Left kidney (tissue), 2 donors: ENCODE results near the gene TOR4A. TPM values are rescaled to one million over a fixed set of nuclear protein-coding genes. Genes with fewer than 3 reads are reported as not detected.

Experiments
- DNase-seq: peaks from one replicate; pipeline ENCODE4 v3.0.0-alpha.2; 2013
- polyA plus RNA-seq: library from polyadenylated mRNA; unstranded; fragments of 120-200 nt; gene quantifications from one replicate; pipeline ENCODE4 v1.2.1, GENCODE V29; 2013; ENCODE audit not compliant: insufficient read length

TOR4A gene
- polyA plus RNA-seq, 1 donor = 4.5 TPM

DNA sequence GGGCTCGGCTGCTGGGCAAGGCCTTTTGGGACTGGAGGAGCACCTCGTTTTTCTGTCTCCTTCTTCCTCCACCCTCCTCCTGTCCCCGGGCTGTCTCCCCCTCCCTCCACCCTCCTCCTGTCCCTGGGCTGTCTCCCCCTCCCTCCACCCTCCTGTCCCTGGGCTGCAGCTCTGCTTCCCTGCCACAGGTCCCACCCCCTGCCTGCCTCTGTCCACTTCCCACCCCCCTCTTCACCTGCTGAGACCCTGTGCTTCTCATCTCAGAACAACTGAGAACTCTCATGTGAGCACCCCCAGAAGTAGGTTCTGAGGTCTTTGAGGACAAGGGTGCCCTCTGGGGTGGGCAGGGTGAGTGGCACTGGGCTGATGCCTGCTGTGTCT is 5.8 kb upstream of the TOR4A start:
- no peak for DNase-seq

DNA sequence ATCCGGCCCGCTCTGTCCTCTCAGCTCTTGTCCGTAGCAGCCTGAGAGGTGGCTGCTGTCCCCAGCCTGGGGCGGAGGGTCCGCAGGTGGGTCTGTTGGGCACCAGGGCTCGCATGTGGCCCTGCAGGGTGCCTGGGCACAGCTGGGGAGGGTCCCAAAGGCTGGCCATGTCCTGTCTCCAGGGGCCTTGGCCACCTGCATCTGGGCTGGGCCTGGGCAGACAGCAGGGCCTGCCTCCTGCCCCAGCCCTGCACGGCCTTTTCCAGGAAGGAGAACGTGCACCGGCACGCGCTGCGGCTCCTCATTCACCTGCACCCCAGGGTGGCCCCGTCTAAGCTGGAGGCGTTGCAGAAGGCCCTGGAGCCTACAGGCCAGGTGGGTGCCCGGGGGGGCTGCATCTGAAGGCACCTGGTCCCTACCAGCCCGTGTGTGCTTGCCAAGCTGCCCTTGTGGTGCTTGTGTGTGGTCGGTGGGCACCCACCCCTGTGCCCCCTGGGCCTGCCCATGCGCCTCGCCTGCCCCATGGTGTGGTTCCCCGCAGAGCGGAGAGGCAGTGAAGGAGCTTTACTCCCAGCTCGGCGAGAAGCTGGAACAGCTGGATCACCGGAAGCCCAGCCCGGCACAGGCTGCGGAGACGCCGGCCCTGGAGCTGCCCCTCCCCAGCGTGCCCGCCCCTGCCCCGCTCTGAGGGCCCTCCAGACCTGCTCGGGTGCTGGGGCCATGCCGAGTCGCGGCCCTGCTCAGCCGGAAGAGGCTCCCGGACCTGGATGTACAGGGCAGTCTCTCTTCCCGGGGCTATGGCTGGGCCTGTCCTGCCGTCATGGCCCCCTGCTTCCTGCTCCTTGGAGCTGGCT is 5.1 kb upstream of the TOR4A start:
- DNase-seq = no peak

DNA sequence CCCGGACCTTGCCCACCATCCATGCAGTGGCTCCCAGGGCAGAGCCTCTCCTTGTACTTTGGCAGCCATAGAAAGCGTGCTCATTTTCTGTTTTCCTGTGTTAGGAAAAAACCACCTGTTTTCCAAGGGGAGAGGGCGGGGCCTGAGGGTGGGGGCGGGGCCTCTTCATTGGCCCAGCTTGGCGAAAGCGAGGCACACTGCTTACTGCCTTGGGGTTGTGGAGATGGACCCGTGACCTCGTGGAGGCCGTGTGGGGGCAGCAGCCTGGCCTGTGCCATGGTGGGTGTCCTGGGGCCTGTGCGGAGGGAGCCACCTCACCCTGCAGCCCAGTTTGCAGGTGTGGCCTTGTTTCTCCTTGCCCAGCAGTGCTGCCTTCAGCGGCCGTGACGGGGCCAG is 4.4 kb upstream of the TOR4A start:
- DNase-seq = no peak

DNA sequence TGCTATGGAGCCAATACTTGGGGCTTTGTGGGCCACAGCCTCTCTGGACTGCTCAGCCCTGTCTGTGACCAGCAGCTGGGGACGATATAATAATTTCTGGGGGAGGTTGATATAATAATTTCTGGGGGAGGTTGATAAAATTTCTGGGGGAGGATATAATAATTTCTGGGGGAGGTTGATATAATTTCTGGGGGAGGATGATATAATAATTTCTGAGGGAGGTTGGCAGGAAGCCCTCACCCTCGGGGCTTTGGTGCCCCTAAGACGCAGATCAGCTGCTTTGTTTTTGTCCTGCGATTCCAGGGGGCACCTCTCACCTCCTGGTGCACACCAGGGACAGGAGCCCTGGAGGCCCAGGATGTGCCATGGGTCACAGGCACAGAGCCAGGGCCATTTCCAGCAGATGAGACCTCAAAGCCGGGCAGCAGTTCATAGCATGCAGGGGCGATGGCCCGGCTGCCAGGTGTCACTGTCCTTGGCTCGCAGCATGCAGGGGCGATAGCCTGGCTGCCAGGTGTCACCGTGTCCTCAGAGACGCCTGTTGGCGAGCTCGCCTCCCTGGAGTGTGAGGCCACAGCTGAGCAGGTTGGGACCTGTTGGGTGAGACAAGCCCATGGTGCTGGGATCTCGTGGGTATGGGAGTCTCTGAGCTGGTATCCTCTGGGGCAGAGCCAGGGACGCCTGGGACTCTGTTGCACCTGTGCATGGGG is 3.8 kb upstream of the TOR4A start:
- no peak for DNase-seq

DNA sequence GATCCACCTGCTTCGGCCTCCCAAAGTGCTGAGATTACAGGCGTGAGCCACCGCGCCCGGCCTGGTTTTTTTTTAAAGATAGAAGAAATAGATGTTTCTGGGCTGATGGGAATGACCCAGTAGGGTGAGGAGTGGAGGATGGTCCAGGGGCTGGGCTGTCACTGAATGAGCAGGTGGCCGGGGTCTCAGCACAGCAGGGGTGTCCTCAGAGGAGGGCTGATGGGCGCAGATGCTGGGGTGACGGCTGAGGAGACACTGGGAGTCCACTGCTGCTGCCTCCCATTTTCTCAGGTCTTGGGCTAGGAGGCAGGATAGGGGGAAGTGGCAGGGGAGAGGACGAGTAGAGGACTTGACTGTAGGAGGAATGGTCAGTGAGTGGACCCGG is 2.3 kb upstream of the TOR4A start:
- no peak for DNase-seq

DNA sequence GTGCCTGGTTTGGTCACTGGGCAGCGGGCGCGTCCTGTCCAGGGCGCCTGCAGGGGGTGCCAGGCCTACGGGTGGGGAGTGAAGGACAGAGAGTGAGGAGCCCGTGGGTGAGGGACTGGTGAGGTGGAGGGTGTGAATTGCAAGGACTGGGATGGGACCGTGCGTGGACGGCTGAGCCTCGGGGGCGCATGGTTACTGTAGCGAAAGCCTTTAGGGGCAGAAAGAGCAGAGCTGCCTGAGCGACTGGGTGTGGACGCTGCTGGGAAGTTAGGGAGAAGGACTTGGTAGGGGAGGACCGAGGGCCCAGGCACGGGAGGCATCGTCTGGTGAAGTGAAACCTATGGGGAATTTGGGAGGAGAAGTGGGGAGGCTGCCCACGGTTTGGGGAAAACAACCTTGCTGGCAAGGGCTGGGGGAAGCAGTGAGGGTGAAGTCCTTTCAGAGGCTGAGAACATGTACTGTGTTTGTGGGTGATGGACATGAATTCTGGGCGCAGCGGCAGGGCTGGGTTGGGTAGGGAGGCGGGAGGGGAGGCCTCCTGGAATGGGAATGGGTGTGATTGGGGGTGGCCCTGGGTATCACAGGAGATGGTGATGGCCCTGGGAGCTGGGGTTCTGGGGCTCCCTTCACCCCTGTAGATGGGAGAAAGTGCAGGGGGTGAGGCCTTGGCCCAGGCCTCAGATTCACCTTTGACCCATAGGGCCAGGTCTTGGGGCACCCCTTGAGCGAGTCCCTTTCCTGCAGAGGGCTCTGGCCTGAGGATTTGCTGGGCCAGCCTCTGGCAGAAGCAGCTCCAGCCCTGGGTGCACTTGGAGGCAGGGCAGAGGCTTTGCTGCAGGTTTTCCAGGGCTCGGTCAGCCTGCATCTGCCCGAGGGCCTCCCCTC is 1.7 kb upstream of the TOR4A start:
- DNase-seq = no peak

DNA sequence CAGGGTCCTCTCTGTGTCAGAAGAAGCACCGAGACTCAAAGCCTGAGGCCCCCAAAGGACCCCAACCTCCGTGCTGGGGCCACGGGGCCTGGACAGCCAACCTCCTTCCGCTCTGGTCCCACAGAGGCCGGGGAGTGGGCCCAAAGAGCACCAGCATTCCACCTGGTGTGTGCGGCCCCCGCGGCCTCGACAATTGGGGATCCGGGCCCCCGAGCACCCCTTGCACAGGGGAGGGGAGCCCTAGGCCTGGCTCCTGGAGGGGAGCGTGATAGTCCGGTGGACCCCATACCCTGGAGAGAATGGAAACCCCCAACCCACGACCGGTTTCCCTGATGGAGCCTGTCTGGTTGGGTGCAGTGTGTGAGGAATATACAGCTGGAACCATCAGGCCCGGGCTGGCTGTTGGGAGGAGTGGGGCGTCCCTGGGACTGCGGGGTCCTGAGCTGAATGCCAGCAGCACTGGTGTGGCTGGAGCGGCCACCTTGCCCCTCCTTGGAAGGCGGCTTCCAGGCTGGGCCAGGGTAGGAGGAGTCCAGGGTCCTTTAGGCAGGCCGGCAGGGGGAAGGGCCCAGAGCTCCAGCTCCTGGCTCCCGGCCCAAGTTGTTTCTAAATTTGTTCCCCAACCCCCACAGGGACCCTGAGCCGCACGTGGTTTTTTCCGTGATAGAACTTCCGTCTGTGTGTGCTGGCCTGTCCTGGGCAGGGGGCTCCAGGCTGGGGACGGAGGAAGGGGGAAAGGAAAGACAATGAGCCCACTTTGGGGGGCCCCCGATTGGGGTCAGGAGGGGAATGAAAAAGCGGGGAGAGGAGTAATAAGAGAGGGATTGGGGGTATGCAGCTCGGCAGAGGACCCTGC is 825 bp upstream of the TOR4A start:
- peak; percentile 80 for DNase-seq

DNA sequence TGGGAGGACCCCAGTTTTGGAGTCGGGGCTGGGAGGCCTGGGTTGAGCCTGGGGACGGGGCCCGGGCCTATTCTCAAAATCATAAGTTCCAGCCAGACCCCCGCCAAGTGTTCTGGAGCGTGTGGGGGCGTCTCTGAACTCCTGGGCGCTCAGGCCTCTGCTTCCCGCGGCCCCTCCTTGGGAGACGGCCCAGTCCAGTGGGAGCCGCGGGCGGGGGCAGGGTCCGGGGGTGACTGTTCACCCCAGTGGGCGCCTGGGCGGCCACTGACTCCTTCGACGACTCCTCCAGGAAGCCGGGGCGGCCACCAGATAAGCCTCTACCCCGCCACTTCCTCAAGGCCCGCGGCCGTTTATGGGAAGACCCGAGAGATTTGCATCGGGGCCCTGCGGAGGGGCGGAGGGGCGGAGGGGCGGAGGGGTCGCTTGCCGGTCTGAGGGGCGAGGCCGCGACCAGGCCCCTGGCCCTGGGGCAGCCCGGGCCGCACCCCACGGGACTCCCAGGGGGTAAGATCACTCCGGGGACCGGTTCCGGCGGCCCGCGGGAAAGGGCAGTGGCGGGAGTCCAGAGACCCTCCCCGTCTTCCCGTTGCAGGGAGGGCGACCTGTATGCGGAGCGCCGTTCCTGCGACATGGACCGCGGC is 655 bp downstream of the TOR4A start:
- DNase-seq = no peak

DNA sequence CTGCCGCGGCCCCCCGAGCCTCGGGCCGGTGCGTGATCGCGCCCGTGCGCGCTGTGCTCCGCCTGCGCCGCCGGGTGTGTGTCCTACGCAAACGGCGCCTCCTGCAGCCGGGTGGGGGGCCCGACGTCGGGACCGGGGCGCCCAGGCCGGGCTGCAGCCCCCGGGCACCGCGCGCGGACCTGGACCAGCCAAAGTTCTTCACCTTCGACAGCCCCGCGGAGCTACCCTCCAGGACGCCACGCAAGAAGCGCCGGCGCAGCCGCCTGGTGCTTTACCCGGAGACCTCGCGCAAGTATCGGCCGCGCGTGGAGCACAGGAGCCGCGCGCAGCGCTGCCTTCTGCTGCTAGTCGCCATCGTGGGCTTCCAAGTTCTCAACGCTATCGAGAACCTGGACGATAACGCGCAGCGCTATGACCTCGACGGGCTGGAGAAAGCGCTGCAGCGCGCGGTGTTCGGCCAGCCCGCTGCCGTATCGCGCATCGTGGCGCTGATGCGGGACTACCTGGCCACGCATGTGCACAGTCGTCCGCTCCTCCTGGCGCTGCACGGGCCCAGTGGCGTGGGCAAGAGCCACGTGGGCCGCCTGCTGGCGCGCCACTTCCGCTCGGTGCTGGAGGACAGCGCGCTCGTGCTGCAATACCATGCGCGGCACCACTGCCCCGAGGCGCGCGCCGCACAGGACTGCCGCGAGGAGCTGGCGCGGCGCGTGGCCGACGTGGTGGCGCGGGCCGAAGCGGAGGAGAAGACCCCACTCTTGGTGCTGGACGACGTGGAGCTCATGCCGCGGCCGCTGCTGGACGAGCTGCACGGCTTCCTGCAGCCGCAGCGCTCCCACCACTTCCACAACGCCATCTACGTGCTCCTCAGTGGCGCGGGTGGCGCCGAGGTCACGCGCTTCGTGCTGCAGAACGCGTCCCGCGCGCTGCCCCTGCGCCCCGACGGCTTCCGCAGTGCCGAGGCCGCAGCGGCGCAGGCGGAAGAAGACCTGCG is 1.5 kb downstream of the TOR4A start:
- no peak for DNase-seq

DNA sequence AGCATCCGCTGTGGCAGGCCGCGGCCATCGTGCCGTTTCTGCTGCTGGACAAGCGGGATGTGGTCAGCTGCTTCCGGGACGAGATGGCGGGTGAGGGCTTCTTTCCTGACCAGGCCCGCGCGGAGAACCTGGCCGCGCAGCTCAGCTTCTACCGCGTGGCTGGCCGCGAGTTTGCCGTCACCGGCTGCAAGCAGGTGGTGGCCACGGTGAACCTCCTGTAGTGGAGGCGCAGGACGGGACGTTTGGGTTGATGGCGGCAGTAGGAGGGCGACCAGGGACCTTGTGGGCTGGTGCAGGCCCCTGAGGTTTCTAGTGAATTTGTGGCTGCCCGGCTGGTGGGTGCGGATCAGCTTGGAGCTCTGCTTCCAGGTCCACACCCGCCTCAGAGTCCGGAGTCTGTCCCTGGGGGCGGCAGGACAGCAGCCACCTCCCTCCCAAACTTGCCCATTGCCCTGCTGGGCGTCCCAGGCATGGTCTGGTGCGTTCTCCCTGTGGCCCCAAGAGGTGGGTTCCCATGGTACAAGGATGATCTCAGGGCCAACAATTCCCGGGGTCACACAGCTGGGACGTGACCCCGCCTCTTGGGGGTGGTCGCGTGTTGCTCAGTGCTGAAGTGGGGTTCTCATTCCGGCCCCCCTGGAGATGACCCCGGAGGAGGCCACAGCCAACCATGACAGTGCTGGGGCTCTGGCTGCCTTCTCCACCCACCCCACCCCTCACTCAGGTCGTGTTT is 2.4 kb downstream of the TOR4A start:
- no peak for DNase-seq

DNA sequence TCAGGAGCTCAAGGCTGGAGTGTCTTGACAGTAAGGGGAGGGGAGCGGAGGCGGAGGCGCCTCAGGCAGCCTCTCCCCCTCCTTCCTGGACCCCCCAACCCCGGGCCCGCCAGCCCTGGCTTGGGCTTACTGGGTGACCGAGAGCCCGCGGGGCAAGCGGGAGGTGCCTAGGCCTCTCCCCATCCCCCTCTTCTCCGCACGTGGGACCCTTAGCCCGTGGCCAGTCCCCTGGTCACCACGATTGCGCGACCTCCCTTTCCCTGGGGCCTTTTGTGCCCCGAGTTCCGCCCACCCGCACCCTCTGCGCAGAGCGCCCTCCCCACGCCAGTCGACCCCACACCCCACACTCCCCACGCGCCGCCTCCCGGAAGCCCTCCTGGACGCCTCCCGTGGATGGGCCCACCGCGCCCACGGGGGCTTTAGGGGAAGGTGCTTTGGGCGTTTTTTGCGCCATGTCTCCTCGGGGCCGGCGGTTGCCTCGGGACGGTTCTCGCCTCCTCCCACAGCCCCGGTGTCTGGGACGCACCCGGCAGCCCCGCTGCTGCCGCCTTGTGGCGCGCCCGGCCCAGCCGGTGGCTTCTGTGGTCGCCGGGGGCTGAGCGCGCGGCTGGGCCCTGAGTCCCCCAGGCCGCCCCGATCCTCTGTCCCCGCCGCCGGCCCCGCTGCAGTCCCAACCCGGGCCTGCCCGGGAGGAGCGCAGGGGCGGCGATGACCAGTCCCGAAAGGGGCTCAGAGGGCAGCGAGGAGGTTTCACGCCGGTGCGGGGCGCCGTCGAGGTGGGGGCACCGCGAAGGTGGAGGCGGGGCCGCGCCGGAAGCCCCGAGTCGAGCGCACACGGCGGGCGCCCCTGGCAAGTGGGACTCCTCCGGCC is 3.2 kb downstream of the TOR4A start:
- DNase-seq = no peak

DNA sequence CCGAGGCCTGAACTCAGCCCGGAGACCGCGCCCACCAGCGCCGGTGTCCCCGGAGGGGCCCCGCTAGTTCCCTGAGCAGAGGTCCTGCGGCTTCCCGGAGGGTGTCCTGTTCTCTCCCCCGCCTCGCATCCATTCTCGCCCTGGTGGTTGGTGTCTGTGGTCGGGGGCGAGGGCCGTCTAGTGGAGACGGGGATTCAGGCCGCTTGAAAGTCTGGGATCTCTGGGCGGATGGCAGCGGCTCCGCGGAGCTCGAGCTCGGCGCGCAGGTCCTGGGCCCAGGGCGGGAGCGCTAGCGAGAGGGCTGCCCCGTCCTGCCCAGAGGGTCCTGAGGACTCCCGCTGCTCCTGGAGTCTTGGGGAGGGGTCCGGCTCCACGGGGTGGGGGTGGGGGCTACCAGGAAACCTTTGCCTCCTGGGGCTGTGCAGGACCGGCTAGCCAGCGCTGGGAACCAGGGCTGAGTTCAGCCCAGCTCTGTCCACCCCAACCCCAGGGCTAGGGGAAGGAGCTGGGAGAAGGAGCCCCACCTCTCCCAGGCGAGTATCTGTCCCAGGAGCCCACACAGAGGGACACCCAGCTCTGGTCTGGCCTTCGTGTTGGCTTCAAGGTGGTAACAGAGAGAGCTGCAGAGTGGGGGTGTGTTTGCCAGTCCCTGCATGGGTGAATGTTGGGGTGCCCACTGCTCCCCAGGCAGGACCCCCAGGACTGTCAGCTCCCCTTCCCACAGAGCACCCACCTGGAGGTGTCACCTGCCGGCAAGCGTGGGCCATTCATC is 4.0 kb downstream of the TOR4A start:
- DNase-seq = no peak

DNA sequence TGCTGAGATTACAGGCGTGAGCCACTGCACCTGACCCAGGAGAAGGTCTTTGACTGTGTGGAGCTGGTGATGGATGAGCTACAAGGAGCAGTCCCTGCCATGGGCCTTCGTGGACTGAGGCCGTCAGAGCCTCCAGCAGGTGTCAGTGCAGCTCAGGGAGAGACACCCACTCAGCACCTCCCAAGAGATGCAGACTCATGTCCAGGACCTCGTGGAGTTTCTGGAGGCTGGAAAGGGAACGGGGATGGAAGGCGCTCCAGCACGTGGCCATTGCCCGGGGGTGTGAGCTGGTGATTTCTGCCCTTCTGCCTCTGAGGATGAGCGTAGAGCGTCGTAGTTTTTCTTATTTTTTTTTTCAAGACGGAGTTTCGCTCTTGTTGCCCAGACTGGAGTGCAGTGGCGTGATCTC is 9.5 kb downstream of the TOR4A start:
- no peak for DNase-seq

DNA sequence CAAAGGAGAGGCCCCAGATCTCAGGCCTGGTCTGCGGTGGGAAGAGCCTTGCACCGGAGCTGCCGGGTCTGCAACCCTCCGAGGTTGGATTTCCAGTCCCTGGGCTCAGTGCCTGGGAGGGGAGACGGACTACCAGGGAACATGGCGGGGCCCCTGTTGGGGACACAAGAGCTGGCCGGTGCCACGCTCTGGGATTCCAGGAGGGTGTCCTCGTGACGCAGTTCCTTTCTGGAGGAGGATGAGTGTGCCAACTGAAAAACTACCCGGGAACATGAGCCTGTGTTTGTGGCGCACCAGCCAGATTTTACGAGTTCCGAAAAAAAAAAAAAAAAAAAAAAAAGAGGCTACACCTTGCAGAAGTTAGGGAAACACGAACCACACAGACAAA is 15.6 kb downstream of the TOR4A start:
- no peak for DNase-seq

DNA sequence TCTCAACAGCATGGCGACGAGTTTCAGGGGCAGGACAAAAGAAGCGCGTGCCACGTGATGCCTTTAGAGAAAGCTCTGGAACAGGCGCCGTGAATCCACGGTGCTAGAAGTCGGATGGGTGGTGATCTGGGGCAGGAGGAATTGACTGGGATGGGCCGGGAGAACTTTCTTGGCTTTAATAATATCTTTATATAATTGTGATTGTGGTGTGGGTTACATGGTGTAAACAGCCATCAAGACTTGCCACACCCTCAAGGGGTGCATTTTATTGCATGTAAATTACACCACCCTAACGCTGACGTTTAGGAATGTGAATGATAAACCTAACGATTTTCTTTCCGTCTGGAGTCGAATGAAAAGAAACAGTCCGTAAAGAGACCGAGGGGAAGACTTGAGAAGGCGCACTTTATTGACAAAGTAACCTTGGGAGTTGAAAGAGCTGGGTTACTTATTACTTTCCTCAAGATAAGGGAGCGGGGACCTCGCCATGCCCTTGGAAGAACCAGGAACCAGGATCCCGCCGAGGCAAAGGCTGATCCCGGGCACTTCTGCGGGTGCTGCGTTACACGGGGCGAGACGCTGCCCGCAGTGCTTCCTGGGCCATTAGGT is 16.1 kb downstream of the TOR4A start:
- no peak for DNase-seq

DNA sequence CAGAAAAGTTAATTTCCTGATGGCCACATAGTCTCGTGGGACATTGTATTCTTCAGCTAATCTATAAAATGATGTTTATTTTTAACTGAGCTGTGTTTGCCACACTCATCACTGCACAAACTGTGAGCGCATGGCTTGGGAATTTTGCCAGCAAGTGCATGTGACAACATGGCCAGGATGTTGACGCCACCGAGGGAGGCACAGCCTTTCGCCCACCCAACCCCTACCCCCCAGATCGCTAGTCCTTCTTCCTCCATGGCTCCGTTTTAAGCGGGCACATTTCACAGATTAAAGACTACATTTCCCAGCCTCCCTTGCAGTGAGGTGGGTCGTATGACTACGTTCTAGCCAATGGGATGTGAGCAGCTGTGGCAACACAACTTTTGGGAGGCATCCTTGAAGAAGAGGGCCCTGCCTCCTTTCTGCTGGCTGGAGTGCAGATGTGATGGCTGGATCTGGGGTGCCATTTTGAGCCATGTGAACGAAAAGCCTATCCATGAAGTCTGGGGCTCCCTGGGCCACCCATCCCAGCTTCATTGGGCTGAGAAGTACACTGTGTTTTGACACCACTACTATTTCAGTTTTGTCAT is 16.7 kb downstream of the TOR4A start:
- DNase-seq = no peak
